Subcutaneous adipose tissue (tissue), 4 donors: ENCODE results near the gene RHOD. TPM values are rescaled to one million over a fixed set of nuclear protein-coding genes. Genes with fewer than 3 reads are reported as not detected.

ENCODE experiments used
- total RNA-seq, 4 donors: library from RNA; depleted of rRNA; stranded (reverse); fragments of >200 nt; gene quantifications; one replicate each; pipeline ENCODE4 v1.1.0, GENCODE V29; 2016
- TF ChIP-seq, protein P1 (sequence below): fragments of 450-650 bp; IDR thresholded peaks from one replicate; pipeline ENCODE4 v1.5.1; 2016; ENCODE audit warnings: low read depth, mild to moderate bottlenecking, control low read depth, antibody characterized with exemption, moderate library complexity

RHOD gene
- total RNA-seq, 4 donors from 2014 or later, result 8.6 to 21.4 (median 13.9) TPM

- TF ChIP-seq, protein P1, sequence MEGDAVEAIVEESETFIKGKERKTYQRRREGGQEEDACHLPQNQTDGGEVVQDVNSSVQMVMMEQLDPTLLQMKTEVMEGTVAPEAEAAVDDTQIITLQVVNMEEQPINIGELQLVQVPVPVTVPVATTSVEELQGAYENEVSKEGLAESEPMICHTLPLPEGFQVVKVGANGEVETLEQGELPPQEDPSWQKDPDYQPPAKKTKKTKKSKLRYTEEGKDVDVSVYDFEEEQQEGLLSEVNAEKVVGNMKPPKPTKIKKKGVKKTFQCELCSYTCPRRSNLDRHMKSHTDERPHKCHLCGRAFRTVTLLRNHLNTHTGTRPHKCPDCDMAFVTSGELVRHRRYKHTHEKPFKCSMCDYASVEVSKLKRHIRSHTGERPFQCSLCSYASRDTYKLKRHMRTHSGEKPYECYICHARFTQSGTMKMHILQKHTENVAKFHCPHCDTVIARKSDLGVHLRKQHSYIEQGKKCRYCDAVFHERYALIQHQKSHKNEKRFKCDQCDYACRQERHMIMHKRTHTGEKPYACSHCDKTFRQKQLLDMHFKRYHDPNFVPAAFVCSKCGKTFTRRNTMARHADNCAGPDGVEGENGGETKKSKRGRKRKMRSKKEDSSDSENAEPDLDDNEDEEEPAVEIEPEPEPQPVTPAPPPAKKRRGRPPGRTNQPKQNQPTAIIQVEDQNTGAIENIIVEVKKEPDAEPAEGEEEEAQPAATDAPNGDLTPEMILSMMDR, result no peak
Measured at GRCh38 chr11:67066333-67066709, 9.7 kb downstream of the RHOD start.

- TF ChIP-seq, protein P1, result no peak
Measured at GRCh38 chr11:67071420-67072284, 15.0 kb downstream of the RHOD start.

GRCh38 chr11:67072295-67072694, 15.6 kb downstream of the RHOD start:
- TF ChIP-seq, protein P1, result no peak

- TF ChIP-seq, protein P1, result no peak
Measured at GRCh38 chr11:67073908-67074307, 17.3 kb downstream of the RHOD start.

DNA sequence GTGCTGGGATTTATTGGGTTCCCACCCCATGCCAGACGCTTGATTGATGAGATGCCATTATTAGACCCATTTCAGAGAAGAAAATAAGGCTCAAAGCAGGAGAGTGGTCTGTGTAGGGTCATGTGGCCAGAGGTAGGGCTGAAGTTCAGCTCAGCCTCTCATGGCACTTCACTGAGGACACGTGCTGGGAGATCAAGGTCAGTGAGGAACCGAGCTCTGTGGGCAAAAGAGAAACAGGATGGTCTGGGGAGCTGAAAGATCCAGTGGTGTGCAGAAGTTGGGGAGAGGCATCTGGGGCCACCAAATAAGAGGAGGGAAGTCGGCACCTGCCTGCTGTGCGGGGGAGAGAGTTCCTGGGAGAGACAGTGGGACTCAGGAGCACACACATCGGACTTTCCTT, 19.6 kb downstream of the RHOD start:
- TF ChIP-seq, protein P1, result no peak

- TF ChIP-seq, protein P1, result no peak
Measured at GRCh38 chr11:67079065-67079705, 22.5 kb downstream of the RHOD start.

- TF ChIP-seq, protein P1, result no peak
Measured at GRCh38 chr11:67082071-67082791, 25.6 kb downstream of the RHOD start.
